ENCODE measurements around the gene HSD11B2.

The HSD11B2 gene

DNA sequence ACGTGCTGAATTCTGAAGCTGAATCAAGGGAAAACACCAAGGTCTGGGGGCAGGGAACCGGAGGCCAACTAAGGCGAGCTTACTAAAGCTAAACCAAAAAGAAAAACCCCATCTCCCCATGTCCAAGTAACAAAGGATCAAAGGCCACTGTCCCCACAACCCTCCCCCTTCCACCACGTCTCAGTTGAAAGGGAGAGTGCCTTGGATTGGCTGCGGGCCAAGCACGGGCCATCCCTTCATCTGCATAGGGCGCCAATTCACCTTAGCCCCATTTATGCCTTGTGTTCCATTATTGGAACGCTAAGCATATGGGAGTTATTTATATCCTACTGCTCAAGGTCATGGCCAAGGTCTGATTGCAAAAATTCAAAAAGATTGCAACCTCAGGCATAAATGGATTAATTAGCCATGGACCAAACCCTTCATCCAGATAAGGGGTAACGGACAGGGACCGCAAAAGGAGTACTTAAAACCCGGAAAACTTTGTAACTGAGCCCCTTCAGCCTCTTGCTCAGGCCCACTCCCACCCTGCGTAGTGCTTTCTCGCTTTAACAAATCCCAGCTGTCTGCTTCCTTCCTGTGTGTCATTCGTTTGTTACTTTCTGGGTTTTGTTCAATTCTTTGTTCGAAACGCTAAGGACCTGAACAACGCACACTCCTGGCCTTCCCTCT, 50.8 kb downstream of the HSD11B2 start:
- no peak for DNase-seq

DNA sequence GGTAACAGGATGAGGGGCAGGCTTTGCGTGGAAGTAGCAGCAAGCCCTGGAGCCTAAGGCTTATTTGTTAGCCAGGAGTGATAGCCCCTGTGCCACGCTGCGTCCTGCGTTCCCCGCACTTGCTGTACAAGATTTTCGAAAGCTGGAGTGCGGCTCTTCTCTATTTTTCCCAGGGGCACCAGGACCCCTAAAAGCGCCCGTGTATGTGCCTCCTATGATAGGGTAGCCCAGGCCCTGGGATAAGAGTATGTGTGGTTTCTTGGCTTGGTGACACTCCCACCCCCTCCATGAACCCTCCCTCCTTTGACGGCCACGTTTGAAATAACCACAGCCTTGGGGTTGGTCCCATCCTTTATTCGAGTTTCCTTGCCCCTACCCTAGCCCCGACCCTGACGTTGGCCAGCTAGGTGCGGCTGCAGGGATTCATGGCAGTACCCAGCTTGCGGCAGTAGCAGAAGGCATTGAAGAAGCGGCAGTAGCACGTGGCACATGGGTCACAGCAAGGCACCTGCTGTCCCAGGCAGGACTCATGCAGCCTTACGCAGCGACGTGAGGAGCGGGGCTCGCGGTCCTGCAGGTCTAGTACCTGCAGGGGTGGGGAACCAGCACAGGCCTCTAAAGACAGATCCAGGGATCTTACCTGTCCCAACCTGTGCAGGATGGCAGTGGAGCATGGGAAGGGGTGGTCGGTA, 51.5 kb downstream of the HSD11B2 start:
- no peak for DNase-seq

DNA sequence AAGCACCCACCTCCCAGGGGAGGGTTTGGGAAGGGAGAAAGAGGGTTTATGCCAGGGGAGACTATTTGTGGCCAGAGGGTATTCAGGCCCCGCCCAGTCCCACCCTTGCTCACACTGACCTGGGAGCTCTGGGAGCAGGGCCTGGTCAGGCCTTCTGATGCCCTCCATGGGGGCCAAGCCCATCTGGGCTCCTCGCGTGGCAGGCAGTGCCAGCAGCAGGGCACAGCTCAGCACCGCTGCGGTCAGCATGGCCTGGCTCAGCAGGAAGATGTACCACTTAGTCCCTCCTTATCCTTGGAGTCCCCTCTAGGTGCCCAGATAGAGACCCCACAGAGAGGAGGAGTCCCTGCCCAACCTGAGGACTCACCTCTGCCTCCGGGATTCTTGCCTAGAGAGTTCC, 52.2 kb downstream of the HSD11B2 start, which contains the start of gene AGRP:
AGRP (minus strand) TSS at position 398 of the 400 bp plus-strand sequence; CDS start at position 249, 149 bp downstream.
- DNase-seq, result no peak

DNA sequence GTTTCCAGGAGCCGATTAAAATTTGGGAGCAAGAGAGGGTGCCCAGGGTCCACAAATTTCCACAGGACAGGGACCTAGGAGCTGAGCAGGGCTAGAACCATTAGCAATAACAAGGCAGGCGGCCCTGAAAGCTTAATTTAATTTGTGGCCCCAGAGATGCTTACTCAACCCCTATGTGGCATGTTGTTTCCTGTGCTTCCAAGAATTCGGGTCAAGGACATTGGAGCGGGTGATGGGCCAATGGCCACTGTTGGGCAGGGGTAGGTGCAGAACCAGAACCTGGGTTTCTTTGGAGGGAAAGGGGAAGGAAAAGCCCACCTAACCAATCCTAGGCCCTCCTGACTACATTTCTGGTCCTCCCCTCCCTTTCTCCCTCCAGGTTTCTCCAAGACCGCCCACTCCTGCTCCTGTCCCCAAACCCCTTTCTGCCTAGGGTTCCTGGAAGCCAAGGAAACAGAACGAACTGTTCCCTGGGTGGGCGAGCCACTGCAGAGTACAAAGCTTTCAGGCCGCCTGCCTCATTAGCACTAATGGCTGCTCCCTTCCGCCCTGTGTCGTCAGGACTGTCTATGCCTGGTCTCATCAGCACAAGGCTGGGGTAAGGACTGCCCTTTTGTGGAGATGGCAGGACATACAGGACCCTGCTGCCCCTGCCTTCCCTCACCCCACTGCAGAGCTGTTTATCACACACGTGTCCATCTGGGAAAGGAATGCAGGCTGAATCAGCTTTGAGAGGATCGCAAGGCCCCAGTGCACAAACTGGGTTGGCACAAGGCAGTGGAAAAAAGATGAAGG, 53.0 kb downstream of the HSD11B2 start:
- no peak for DNase-seq

DNA sequence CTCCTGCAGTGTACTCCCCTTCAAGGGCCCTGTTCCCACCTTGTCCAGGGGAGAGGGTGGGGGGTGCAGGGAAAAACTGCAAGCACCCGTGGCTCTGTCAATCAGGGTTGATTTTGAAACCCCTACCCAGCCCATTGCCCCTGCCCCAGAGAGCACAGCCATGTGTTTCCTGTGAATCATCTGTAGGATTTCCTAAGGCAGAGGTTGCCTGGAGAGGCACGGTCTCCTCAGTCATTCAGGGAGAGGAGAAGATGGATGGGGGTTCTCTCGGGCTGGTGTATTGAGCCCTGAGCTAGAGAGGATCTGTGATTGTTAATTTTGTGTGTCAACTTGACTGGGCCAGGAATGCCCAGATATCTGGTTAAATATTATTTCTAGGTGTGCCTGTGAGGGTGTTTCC, 55.9 kb downstream of the HSD11B2 start:
- no peak for DNase-seq
